Prostate gland (tissue), 2 donors: ENCODE results near the gene KIAA0040.

Experiments used
- POLR2A ChIP-seq: fragments of 450-650 bp; IDR thresholded peaks from one replicate; pipeline ENCODE4 v1.6.1; 2016; ENCODE audit warnings: antibody characterized with exemption, mild to moderate bottlenecking
- TF ChIP-seq, protein P1 (sequence below), 4 experiments: fragments of 200-600 bp in 2 of 4; fragments of 450-650 bp in 2 of 4; sonication (generic) in 2 of 4; IDR thresholded peaks; 1 replicate in 3 of 4; 2 replicates in 1 of 4; pipeline ENCODE4 v1.5.1; 2016 to 2019; ENCODE audit warnings: antibody characterized with exemption in 4 of 4, mild to moderate bottlenecking in 2 of 4, moderate library complexity in 2 of 4

DNA sequence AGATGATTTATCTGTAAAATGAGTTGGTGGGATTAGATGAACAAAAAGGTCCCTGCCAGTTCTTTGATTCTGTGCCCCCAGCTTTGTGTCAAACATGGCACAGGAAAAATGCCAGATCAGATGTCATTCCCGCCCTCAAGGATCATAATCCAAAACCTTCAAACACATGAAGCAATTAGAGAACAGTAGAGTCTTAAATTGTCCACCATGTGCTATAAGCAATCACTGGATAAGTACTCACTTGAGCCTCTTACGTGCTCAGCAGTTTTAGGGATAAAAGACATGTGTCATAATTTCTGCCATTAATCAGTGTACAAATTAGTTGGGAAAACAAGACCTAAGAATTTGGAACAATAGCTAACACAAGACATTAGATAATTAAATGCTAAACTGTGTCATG is 15.4 kb upstream of the KIAA0040 start:
- TF ChIP-seq, protein P1, sequence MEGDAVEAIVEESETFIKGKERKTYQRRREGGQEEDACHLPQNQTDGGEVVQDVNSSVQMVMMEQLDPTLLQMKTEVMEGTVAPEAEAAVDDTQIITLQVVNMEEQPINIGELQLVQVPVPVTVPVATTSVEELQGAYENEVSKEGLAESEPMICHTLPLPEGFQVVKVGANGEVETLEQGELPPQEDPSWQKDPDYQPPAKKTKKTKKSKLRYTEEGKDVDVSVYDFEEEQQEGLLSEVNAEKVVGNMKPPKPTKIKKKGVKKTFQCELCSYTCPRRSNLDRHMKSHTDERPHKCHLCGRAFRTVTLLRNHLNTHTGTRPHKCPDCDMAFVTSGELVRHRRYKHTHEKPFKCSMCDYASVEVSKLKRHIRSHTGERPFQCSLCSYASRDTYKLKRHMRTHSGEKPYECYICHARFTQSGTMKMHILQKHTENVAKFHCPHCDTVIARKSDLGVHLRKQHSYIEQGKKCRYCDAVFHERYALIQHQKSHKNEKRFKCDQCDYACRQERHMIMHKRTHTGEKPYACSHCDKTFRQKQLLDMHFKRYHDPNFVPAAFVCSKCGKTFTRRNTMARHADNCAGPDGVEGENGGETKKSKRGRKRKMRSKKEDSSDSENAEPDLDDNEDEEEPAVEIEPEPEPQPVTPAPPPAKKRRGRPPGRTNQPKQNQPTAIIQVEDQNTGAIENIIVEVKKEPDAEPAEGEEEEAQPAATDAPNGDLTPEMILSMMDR (IDR thresholded peaks at IDR 0.05) = no peak
- no peak for TF ChIP-seq POLR2A
